Raji (cell line): ENCODE data around the gene GALNT10.

Source experiments
- POLR2A ChIP-seq: IDR thresholded peaks from 2 replicates; pipeline ENCODE4 v1.6.1; 2011; ENCODE audit warnings: low read depth, low read length, control low read depth; ENCODE audit not compliant: insufficient read depth

The GALNT10 gene

GRCh38 chr5:154168395-154168794 lies 22.1 kb upstream of the GALNT10 start:
- TF ChIP-seq POLR2A = no peak

GRCh38 chr5:154172785-154173184 lies 17.7 kb upstream of the GALNT10 start:
- no peak for TF ChIP-seq POLR2A

GRCh38 chr5:154174091-154174490 lies 16.4 kb upstream of the GALNT10 start:
- TF ChIP-seq POLR2A = no peak

DNA sequence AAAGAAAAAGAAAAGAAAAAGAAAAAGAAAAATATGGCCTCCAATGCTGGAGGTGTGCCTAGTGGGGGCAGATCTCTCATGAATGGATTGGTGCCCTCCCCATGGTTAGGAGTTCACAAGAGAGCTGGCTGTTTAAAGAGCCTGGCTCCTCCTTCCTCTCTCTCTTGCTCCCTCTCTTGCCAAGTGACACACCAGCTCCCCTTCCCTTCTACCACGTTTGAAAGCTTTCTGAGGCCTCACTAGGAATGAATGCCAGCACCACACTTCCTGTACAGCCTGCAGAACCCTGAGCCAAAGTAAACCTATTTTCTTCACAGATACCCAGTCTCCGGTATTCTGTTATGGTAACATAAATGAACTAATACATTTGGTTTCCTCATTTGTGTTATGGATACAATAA lies 14.4 kb upstream of the GALNT10 start:
- TF ChIP-seq POLR2A = no peak

- TF ChIP-seq POLR2A = no peak
Measured at GRCh38 chr5:154178661-154179060, 11.9 kb upstream of the GALNT10 start.

DNA sequence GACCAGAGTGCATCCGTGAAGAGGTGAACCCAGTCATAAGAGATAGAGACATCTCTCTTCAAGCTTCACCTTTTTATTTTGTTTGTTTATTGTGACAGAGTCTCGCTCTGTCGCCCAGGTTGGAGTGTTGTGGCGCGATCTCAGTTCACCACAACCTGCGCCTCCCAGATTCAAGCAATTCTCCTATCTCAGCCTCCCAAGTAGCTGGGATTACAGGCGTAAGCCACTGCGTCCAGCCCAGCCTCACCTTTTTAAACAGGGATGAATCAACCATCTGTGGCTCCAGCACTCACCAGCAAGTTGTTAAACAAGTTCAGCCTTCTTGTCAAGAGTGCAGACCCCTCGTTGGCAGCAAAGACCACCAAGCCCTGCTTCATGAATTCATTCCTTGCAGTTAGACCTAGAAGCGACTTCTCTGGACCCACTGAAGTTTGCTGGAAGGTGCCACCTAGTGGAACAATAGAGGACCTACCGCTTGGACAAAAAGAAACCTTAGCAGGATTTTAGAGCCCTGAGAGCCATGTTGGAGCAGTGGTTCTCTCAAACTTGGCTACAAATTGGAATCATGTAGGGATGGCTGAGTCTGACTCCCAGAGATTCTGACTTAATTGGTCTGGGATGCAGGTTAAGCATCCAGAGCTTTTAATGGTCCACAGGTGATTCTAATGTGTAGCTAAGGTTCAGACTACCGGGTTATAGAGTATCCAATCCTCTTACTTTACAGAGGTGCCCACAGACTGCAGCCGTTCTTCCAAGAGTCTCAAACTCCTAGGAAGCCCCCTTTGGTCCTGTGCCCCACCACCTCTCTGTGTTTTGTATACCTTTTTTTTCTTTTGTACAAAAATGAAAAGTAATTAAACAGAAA lies 10.5 kb upstream of the GALNT10 start:
- TF ChIP-seq POLR2A = no peak

- no peak for TF ChIP-seq POLR2A
Measured at GRCh38 chr5:154181161-154181560, 9.4 kb upstream of the GALNT10 start.

DNA sequence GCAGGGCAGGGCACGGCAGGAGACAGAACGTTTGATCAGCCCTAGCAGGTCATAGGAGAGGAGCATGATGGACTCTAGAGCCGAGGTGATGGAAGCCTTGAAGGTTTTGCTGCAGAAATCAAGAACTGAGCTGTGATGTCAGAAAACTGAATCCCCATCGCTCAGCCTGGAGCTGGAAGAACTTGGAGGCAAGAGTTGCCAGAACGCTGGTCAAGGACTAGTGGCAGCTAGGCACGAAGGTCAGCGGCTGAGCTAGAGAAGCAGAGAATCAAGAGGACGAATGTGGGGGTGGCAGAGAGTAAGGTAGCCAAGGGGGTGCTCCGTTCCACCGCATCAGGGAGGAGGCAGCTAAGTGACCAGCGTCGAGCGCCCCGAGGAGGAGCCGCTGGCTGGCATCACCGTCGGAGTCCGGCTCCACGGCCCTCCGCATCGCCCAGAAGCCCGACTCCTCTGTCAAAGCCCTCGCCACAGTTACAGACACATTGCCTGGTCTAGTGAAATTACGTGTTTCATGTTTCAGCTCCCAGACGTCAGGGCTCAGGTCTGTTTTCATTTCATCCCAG lies 1.2 kb upstream of the GALNT10 start:
- no peak for TF ChIP-seq POLR2A

DNA sequence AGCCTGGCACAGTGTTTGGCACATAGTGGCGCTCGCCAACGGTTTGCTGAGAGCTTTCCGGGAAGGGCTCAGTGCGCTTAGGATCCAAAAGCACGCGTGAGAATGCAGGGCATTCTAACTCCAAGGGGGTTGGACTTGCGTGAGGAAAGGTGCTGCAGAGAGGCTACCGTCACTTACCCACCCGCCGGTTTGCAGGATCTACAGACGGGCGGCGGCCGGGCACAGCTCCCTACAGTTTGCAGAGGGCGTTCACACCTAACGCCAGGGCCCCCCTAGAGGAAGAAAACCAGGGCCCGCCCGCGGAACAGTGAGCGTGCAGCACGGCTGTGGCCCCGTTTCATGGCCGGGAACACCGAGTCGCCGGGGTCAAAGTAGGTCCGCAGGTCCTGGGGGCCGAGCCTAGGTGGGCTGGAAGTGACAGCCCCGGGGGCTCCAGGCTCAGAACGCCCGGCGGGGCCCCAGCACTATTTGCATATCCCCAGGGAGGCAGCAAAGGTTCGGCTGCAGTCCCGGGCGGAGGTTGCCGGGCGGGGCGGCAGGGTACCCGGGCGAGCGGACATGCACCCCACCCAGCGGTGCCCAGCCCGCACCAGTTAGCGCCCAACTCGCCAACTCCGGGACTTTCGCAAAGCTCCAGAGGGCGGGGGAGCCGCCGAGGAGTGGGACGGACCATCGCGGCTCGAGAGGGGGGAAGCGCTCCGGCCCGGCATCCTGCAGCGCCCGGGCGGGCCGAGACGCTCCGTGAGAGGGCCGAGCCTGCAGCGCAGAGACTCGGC lies 526 bp upstream of the GALNT10 start:
- no peak; the same call in 1 of the 2 replicates for TF ChIP-seq POLR2A

GRCh38 chr5:154191467-154192261 lies 1.1 kb downstream of the GALNT10 start:
- TF ChIP-seq POLR2A = no peak

DNA sequence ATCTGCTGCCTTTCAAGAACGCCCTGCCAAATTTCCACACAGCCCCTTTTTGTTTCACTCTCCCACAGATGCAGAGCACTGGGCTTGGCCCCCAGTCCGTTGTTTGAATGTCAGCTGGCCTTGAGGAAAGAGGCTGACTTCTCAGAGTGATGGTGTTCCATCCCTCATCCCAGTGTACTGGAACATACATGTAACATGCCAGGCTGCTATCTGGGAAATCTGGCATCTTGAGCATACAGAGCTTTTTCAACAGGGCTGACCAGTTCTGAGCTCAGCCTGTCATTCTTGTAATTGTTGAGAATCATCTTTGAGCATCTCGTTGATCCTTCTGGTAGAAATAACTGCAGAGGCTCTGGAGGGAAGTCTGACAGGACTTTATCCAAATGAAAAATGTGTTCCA lies 2.8 kb downstream of the GALNT10 start:
- no peak for TF ChIP-seq POLR2A

DNA sequence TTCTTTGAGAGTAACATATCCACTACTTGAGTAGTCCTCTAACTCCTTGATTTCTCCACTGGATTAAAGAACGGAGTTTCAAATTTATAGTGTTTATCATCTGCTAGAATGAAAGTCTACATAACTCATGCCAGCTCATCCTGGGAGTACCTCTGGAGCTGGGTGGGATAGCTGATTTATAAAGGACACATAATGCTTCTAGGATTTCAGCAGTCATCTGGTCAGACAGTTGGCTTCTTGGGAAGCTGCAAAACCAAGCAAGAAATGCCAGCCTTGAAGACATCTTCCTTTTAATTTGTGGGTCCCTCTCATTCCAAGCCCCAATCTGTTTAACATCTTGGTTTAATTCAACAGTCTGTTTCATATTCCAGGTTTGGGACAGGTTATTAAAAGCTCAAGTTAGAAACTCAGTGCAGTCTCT lies 3.2 kb downstream of the GALNT10 start:
- no peak for TF ChIP-seq POLR2A

DNA sequence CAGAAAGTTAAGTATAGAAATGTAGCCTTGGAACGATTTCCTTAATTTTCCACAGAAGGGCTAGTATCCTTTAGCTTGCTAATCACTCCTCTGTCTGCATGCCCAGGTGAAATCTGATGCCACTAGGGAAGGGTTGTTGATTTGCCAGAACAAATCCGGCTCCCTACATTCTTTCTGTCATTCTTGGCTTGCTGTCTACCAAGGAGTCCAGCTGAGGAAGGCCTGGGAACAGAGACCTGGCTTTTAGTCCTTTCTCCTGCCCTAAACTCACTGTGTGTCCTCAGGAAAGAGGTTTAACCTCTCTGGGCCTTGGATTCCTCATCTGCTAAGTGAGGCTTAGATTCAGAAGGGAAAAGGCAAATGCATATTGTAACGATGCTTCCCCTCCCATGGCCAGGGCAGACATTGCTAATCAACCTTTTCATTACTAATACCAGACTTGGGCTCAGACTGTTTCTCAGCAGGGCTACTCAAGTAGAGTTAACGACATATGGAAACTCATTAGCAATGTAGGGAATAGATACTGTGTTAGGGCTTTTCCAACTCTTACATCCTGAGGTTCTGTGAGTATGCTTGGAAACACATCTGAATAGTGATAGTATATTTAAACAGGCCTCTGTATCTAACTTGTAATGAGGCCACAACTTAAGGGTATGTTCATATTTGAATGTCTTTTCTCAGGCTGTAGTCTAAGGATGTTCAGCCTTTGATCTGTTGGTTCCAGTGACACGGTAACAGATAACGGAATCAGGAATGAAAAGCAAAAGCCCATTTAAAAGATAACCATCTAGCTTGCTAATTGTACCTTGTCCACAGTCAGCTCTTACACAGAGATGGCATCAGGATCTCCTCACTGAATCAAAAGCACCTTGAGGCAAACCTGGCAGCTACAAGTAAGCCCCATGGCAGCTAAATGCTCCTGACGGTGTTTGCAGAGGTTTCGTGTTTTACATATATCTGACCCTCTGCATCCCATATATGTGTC lies 4.1 kb downstream of the GALNT10 start:
- no peak for TF ChIP-seq POLR2A

DNA sequence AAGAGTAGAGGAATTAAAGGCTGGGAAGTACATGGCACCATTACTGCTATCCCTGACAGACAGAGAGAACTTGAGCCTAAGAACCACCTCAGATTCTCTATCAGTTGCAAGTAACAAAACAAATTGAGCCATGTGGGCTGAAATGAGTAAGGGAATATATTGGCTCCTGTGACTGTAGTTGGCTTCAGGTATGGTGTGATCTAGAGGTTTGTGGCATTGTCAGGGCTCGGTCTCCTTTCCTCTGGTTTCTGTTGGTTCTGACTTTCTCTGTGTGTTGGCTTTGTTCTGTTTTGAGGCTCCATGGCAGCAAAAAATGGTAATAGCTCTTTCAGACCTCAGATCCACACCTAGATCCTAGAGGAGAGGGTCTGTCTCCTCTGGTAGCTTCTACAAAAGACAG lies 5.7 kb downstream of the GALNT10 start:
- no peak for TF ChIP-seq POLR2A

- TF ChIP-seq POLR2A = no peak
Measured at GRCh38 chr5:154196955-154197652, 6.6 kb downstream of the GALNT10 start.
